Measurements from ENCODE around the gene ROBO1. TPM values are rescaled to one million over a fixed set of nuclear protein-coding genes. Genes with fewer than 3 reads are reported as not detected.

Gene ROBO1
- total RNA-seq, 1 donor, result 69.8 TPM

DNA sequence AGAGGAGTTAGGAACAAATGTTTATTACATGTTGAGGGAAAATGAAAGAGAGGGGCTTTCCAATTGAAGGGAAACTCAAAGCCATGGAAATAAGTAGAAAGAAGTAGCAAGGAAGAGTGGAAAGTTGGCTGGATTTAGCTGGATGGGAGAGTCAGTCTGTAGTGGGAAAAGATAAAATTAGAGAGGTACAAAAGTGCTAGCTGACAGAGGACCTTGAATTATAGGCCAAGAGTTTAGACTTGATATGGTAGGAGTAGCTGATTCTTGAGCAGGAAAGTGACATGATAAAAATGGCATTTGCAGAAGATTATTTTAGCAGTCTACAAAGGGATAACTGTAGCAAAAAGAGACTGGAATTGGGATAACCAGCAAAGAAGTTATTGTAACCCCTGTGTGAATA lies 425.8 kb downstream of the ROBO1 start:
- H3K4me3 ChIP-seq (ENCODE audit: insufficient read depth, low read length), result no peak overlapping the region
- no peaks in the 10 kb centered on the region for H3K27me3 ChIP-seq (ENCODE audit: insufficient read depth, low read length)
- H3K79me2 ChIP-seq (ENCODE audit: insufficient read depth, low read length), result no peaks in the 10 kb centered on the region
- H3K27ac ChIP-seq (ENCODE audit: low read depth, low read length), result no peak overlapping the region
- no peak overlapping the region for H2AFZ ChIP-seq (ENCODE audit: low read length)
- H3K9me3 ChIP-seq (ENCODE audit: low read depth, low read length), result no peaks in the 10 kb centered on the region
- no peak overlapping the region for H3K4me2 ChIP-seq (ENCODE audit: insufficient read depth, low read length)
- DNase-seq (ENCODE audit: insufficient read length, low spot score, missing footprints), result no peak
- no peaks in the 10 kb centered on the region for H4K20me1 ChIP-seq (ENCODE audit: insufficient read depth, low read length)
- H3K4me1 ChIP-seq (ENCODE audit: insufficient read depth, low read length), result no peaks in the 10 kb centered on the region
- H3K36me3 ChIP-seq (ENCODE audit: insufficient read depth, low read length), result no peaks in the 10 kb centered on the region
- TF ChIP-seq, protein P1, sequence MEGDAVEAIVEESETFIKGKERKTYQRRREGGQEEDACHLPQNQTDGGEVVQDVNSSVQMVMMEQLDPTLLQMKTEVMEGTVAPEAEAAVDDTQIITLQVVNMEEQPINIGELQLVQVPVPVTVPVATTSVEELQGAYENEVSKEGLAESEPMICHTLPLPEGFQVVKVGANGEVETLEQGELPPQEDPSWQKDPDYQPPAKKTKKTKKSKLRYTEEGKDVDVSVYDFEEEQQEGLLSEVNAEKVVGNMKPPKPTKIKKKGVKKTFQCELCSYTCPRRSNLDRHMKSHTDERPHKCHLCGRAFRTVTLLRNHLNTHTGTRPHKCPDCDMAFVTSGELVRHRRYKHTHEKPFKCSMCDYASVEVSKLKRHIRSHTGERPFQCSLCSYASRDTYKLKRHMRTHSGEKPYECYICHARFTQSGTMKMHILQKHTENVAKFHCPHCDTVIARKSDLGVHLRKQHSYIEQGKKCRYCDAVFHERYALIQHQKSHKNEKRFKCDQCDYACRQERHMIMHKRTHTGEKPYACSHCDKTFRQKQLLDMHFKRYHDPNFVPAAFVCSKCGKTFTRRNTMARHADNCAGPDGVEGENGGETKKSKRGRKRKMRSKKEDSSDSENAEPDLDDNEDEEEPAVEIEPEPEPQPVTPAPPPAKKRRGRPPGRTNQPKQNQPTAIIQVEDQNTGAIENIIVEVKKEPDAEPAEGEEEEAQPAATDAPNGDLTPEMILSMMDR (IDR thresholded peaks at IDR 0.05; ENCODE audit: extremely low read depth, low read depth, low read length), result no peak

DNA sequence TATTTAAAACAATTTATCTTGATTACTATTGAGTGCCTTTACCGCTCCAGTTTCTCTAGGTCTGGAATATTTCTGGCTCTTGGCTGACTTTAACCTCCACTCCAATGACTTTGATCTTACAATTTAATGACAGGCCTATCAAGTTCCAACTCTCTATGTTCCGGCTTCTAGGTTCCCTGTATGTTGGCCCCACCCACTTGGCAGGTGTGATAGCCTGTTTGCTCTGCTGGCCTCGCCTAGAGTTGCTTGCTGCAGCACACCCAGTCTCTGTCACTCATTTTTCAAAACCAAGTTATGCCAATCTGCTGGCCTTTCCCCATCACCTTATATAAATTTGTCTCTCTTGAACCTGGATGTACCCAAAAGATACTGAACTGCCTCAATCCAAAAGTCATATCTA lies 428.0 kb downstream of the ROBO1 start:
- Histone ChIP-seq H3K9me3 (ENCODE audit: low read depth, low read length) (no peaks in the 10 kb centered on the region), H4K20me1 (ENCODE audit: insufficient read depth, low read length) (no peaks in the 10 kb centered on the region), H3K27ac (ENCODE audit: low read depth, low read length) (no peak overlapping the region), H3K4me3 (ENCODE audit: insufficient read depth, low read length) (no peak overlapping the region), H3K27me3 (ENCODE audit: insufficient read depth, low read length) (no peaks in the 10 kb centered on the region), H3K4me1 (ENCODE audit: insufficient read depth, low read length) (no peaks in the 10 kb centered on the region), H2AFZ (ENCODE audit: low read length) (no peak overlapping the region), H3K4me2 (ENCODE audit: insufficient read depth, low read length) (no peak overlapping the region), H3K79me2 (ENCODE audit: insufficient read depth, low read length) (no peaks in the 10 kb centered on the region), H3K36me3 (ENCODE audit: insufficient read depth, low read length) (no peaks in the 10 kb centered on the region)
- no peak for DNase-seq (ENCODE audit: insufficient read length, low spot score, missing footprints)
- TF ChIP-seq, protein P1 (IDR thresholded peaks at IDR 0.05; ENCODE audit: extremely low read depth, low read depth, low read length), result no peak

DNA sequence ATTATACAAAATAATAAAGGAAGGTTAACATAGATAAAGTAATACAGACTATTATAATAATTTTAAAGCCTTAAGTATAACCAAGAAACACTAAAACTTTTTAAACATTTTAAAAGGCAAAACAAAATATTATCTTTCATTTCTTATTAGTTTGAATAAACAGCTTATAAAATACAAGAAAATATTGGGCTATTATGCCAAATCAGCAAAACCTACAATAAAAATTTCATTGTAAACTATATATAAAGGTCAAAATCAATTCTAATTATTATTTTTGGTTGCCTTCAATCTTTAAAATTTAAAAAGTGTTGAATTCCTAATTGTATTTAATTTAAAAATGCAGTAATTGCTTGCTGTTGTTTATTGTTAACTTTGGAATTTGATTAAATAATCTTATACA lies 430.0 kb downstream of the ROBO1 start:
- H3K4me1 ChIP-seq (ENCODE audit: insufficient read depth, low read length), result no peaks in the 10 kb centered on the region
- no peak for DNase-seq (ENCODE audit: insufficient read length, low spot score, missing footprints)
- H3K9me3 ChIP-seq (ENCODE audit: low read depth, low read length), result no peaks in the 10 kb centered on the region
- no peaks in the 10 kb centered on the region for H4K20me1 ChIP-seq (ENCODE audit: insufficient read depth, low read length)
- no peaks in the 10 kb centered on the region for H3K36me3 ChIP-seq (ENCODE audit: insufficient read depth, low read length)
- H3K27ac ChIP-seq (ENCODE audit: low read depth, low read length), result no peak overlapping the region
- no peak overlapping the region for H3K4me2 ChIP-seq (ENCODE audit: insufficient read depth, low read length)
- no peak overlapping the region for H2AFZ ChIP-seq (ENCODE audit: low read length)
- H3K27me3 ChIP-seq (ENCODE audit: insufficient read depth, low read length), result no peaks in the 10 kb centered on the region
- TF ChIP-seq, protein P1 (IDR thresholded peaks at IDR 0.05; ENCODE audit: extremely low read depth, low read depth, low read length), result no peak
- H3K79me2 ChIP-seq (ENCODE audit: insufficient read depth, low read length), result no peaks in the 10 kb centered on the region
- H3K4me3 ChIP-seq (ENCODE audit: insufficient read depth, low read length), result no peak overlapping the region

DNA sequence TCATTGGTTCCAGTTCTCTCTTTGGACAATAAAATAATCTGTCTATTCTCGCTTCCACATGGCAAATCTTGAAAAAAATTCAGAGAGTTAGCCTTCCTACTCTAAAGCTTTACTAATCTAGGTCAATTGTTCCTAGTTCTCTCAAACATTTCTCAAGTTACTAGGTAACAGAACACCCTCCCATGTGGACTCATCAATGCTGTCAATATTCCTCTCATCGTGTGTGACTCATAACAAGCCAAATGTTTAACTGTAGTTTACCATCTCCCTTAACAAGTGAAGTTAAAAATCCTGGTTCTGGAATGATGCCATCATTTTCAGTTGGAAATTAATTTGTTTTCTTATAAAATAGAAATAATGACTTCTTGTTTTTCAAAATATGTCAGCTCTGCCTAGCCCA lies 438.6 kb downstream of the ROBO1 start:
- H4K20me1 ChIP-seq (ENCODE audit: insufficient read depth, low read length), result no peaks in the 10 kb centered on the region
- H3K79me2 ChIP-seq (ENCODE audit: insufficient read depth, low read length), result no peaks in the 10 kb centered on the region
- no peak overlapping the region for H3K4me3 ChIP-seq (ENCODE audit: insufficient read depth, low read length)
- H3K27ac ChIP-seq (ENCODE audit: low read depth, low read length), result no peak overlapping the region
- no peak overlapping the region for H2AFZ ChIP-seq (ENCODE audit: low read length)
- H3K36me3 ChIP-seq (ENCODE audit: insufficient read depth, low read length), result no peaks in the 10 kb centered on the region
- no peak for DNase-seq (ENCODE audit: insufficient read length, low spot score, missing footprints)
- TF ChIP-seq, protein P1 (IDR thresholded peaks at IDR 0.05; ENCODE audit: extremely low read depth, low read depth, low read length), result no peak
- H3K4me1 ChIP-seq (ENCODE audit: insufficient read depth, low read length), result no peaks in the 10 kb centered on the region
- no peak overlapping the region for H3K4me2 ChIP-seq (ENCODE audit: insufficient read depth, low read length)
- H3K27me3 ChIP-seq (ENCODE audit: insufficient read depth, low read length), result no peaks in the 10 kb centered on the region
- no peaks in the 10 kb centered on the region for H3K9me3 ChIP-seq (ENCODE audit: low read depth, low read length)
